HepG2 (cell line): ENCODE measurements around the gene IFNA7. TPM values are rescaled to one million over a fixed set of nuclear protein-coding genes. Genes with fewer than 3 reads are reported as not detected.

Source experiments
- ATAC-seq: fragments of 200-7000 bp; cut with Tn5 transposase; 3 replicates; pipeline ENCODE4 v1.9.1; 2020; ENCODE audit warnings: mild to moderate bottlenecking, moderate library complexity
- BruUV-seq: library from RNA; stranded (reverse); fragments of 400-500 nt; replicated peaks from 2 replicates; lab custom pipeline; 2021; lab: Mats Ljungman, UMichigan
- CTCF ChIA-PET: fragments of 300-600 bp; formaldehyde crosslinking; extraction: SDS; loops from one replicate; lab custom pipeline; 2021; ENCODE audit warnings: low total read pairs, inconsistent platforms, low intra/inter-chr PET ratio; lab: Yijun Ruan, JAX
- POLR2A ChIA-PET: fragments of 350-600 bp; sonication (Branson Sonifier 250); formaldehyde crosslinking; loops from one replicate; lab custom pipeline; 2020; ENCODE audit warnings: antibody characterized with exemption, inconsistent platforms; lab: Yijun Ruan, JAX
- DNase-seq: peaks from one replicate; pipeline ENCODE4 v3.0.0-alpha.2; 2015; ENCODE audit warnings: low spot score
- FAIRE-seq: peaks from 3 replicates; lab custom pipeline; 2011; peaks lifted over from hg19 to GRCh38; lab: Jason Lieb, UNC
- H2AFZ ChIP-seq: one replicate; pipeline ENCODE4 v1.6.1; 2011; ENCODE audit warnings: low read length, inconsistent platforms
- H3K27ac ChIP-seq: fragments of 300-600 bp; 3 replicates; pipeline ENCODE4 v1.8.0; 2011; ENCODE audit warnings: mixed run types, mild to moderate bottlenecking, mixed read lengths, low read length, inconsistent platforms; ENCODE audit not compliant: insufficient read depth; ENCODE audit errors: extremely low read length
- H3K27me3 ChIP-seq, 2 experiments: fragments of 200-600 bp in 1 of 2; 2 replicates in 1 of 2; 3 replicates in 1 of 2; pipeline versions ENCODE4 v1.6.0 to v1.8.0; 2011; ENCODE audit warnings: low read length in 2 of 2, mild to moderate bottlenecking in 2 of 2, moderate library complexity in 2 of 2, inconsistent platforms in 1 of 2; ENCODE audit not compliant: insufficient read depth in 2 of 2, control insufficient read depth in 1 of 2
- H3K36me3 ChIP-seq, 2 experiments: fragments of 200-600 bp in 1 of 2; replicated peaks in 1 of 2; 2 replicates in 1 of 2; 3 replicates in 1 of 2; pipeline versions ENCODE4 v1.5.1 to v1.8.0; 2011; ENCODE audit warnings: low read length in 2 of 2, inconsistent platforms in 1 of 2; ENCODE audit not compliant: insufficient read depth in 2 of 2, control insufficient read depth in 1 of 2
- H3K4me1 ChIP-seq: 2 replicates; pipeline ENCODE4 v1.5.1; 2012; ENCODE audit warnings: low read length, inconsistent platforms; ENCODE audit not compliant: insufficient read depth
- H3K4me2 ChIP-seq: 2 replicates; pipeline ENCODE4 v1.6.0; 2011; ENCODE audit warnings: low read depth, low read length, inconsistent platforms
- H3K4me3 ChIP-seq, 3 experiments: fragments of 200-600 bp in 1 of 3; sonication (generic), shearing (Covaris generic) in 1 of 3; replicated peaks in 1 of 3; 2 replicates each; pipeline ENCODE4 v1.5.1; 2011 to 2016; ENCODE audit warnings: low read length in 3 of 3, inconsistent platforms in 2 of 3, low read depth in 2 of 3, mild to moderate bottlenecking in 2 of 3, control low read depth in 1 of 3, mixed read lengths in 1 of 3; ENCODE audit not compliant: insufficient read depth in 1 of 3
- H3K79me2 ChIP-seq: one replicate; pipeline ENCODE4 v1.6.1; 2011; ENCODE audit warnings: low read length, inconsistent platforms; ENCODE audit not compliant: insufficient read depth
- H3K9ac ChIP-seq: 2 replicates; pipeline ENCODE4 v1.6.0; 2011; ENCODE audit warnings: mild to moderate bottlenecking, low read depth, low read length, inconsistent platforms; ENCODE audit not compliant: insufficient read depth
- H3K9me3 ChIP-seq: 2 replicates; pipeline ENCODE4 v1.5.1; 2012; ENCODE audit warnings: mild to moderate bottlenecking, low read length
- H4K20me1 ChIP-seq: 2 replicates; pipeline ENCODE4 v1.6.0; 2011; ENCODE audit warnings: inconsistent platforms, mild to moderate bottlenecking, low read length, moderate library complexity; ENCODE audit not compliant: insufficient read depth
- ETS1 ChIP-seq: sonication (generic); formaldehyde crosslinking; IDR thresholded peaks from 2 replicates; pipeline ENCODE4 v1.4.0; 2020; ENCODE audit warnings: missing genetic modification reagents
- FOXC1 ChIP-seq: sonication (generic); formaldehyde crosslinking; IDR thresholded peaks from 2 replicates; pipeline ENCODE4 v1.8.0; 2022; ENCODE audit warnings: mild to moderate bottlenecking, missing genetic modification reagents, borderline replicate concordance
- MTERF4 ChIP-seq: sonication (generic); formaldehyde crosslinking; IDR thresholded peaks from 2 replicates; pipeline ENCODE4 v1.8.0; 2023; ENCODE audit warnings: mild to moderate bottlenecking, missing genetic modification reagents
- MXI1 ChIP-seq: IDR thresholded peaks from 3 replicates; pipeline ENCODE4 v1.6.1; 2012; ENCODE audit warnings: low read depth, low read length, inconsistent platforms, borderline replicate concordance
- SMAD9 ChIP-seq: sonication (generic); formaldehyde crosslinking; IDR thresholded peaks from 2 replicates; pipeline ENCODE4 v1.5.1; 2020; ENCODE audit warnings: mild to moderate bottlenecking, missing genetic modification reagents
- ZNF572 ChIP-seq: sonication (generic); formaldehyde crosslinking; IDR thresholded peaks from 2 replicates; pipeline ENCODE4 v1.5.1; 2020; ENCODE audit warnings: mild to moderate bottlenecking, missing genetic modification reagents
- ZNF670 ChIP-seq: sonication (generic); formaldehyde crosslinking; IDR thresholded peaks from 2 replicates; pipeline ENCODE4 v1.8.0; 2022; ENCODE audit warnings: mild to moderate bottlenecking, missing genetic modification reagents, borderline replicate concordance
- ZNF749 ChIP-seq: sonication (generic); formaldehyde crosslinking; IDR thresholded peaks from 2 replicates; pipeline ENCODE4 v1.8.0; 2022; ENCODE audit warnings: mild to moderate bottlenecking, missing genetic modification reagents, moderate library complexity, borderline replicate concordance
- WGBS: methylation state at CpG from one replicate; pipeline ENCODE4 v1.1.6; 2017; ENCODE audit warnings: low lambda C conversion rate; 5-methylcytosine and 5-hydroxymethylcytosine counted together
- in situ Hi-C: cut with HindIII; loops from 2 replicates; pipeline ENCODE4 v1.10.0; 2017; ENCODE audit warnings: low pct_unique_long_range_greater_than_20kb; ENCODE audit not compliant: extremely low pct_ligation_motif_present
- intact Hi-C: fragments of 100-400 bp; cut with micrococcal nuclease; formaldehyde crosslinking; loops from one replicate; pipeline ENCODE4 v1.10.0; 2022; ENCODE audit not compliant: unreplicated experiment
- polyA plus RNA-seq, 8 experiments: library from polyadenylated mRNA; depleted of rRNA in 3 of 8; stranded (reverse) in 7 of 8; unstranded in 1 of 8; fragments of >200 nt; fragmentation: Illumina TruSeq in 4 of 8; extraction: Trizol in 4 of 8; gene quantifications; 2 replicates each; pipeline versions ENCODE4 v1.2.1 to v1.2.3, GENCODE V29; 2011 to 2016; ENCODE audit warnings: low read depth in 4 of 8, missing spikeins in 1 of 8, mixed read lengths in 1 of 8; ENCODE audit not compliant: insufficient read depth in 1 of 8
- total RNA-seq, 5 experiments: library from RNA; depleted of rRNA; stranded (reverse); fragments of >200 nt; fragmentation: Illumina TruSeq; extraction: Trizol; gene quantifications; 2 replicates each; pipeline ENCODE4 v1.2.3, GENCODE V29; 2016; ENCODE audit warnings: low read depth in 1 of 5

Gene IFNA7
- total and polyA plus RNA-seq, 2 of the 13 experiments (the other 11 are each of a cell fraction or from before 2014, with no cell fraction given), result not detected

DNA sequence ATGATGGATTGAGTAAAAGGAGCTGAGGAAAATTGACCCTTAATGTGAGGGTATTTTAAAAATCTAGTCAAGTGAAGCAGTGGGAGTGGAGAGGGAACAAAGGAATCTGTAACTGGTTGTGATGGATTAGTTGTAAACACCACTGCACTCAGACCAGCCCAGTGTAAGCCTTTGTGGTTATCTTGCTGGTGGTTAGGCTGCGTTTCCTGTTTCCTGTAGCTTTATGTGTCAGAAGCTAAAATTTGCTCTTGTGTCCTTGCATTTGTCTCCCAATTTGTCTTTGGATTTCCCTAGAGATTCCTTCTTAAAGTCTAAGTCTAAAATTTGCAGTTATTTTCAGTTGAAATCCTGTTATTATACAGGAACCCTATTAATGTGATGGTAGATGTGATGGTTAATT, 41.8 kb downstream of the IFNA7 start:
- intact Hi-C loops (no loop called here), in situ Hi-C loops (no loop called here)
- 6% methylated on average over 1 of the region's 1 CpG for WGBS
- POLR2A ChIA-PET, result no interaction called here
- DNase-seq, result no peak
- no peak for FAIRE-seq
- Histone ChIP-seq H4K20me1 (no peaks in the 10 kb centered on the region), H3K4me3 (no peak overlapping the region), H3K4me1 (no peaks in the 10 kb centered on the region), H2AFZ (no peak overlapping the region), H3K4me2 (no peak overlapping the region), H3K27ac (no peak overlapping the region), H3K9ac (no peak overlapping the region), H3K27me3 (no peaks in the 10 kb centered on the region), H3K79me2 (no peaks in the 10 kb centered on the region), H3K36me3 (no peaks in the 10 kb centered on the region), H3K9me3 (no peaks in the 10 kb centered on the region)
- no peak for ATAC-seq
- no TSS peak for BruUV-seq
- CTCF ChIA-PET, result no interaction called here
- TF ChIP-seq FOXC1 (CRISPR knock-in tag), result no peak
- TF ChIP-seq ETS1 (CRISPR knock-in tag), result no peak
- TF ChIP-seq SMAD9 (CRISPR knock-in tag), result no peak
- TF ChIP-seq ZNF749 (CRISPR knock-in tag), result no peak
- TF ChIP-seq MTERF4, result no peak
- TF ChIP-seq ZNF670 (CRISPR knock-in tag), result no peak
- TF ChIP-seq ZNF572 (CRISPR knock-in tag), result no peak
- no peak for TF ChIP-seq MXI1
